OCI-LY7 (cell line): Measurements from ENCODE around the gene LARGE1.

Experiments used
- CTCF ChIP-seq: fragments of 200-600 bp; sonication (generic); conservative IDR thresholded peaks from 2 replicates; pipeline ENCODE4 v1.5.1; 2014; ENCODE audit warnings: mild to moderate bottlenecking, antibody characterized with exemption, low read length, moderate library complexity, mixed read lengths
- EZH2phosphoT487 ChIP-seq: fragments of 200-600 bp; sonication (generic); IDR thresholded peaks from 2 replicates; pipeline ENCODE4 v1.6.1; 2018; ENCODE audit warnings: low read depth, borderline replicate concordance, mild to moderate bottlenecking, mixed run types, antibody characterized with exemption, low read length, moderate library complexity, mixed read lengths

- no peak for TF ChIP-seq CTCF
- TF ChIP-seq EZH2phosphoT487: no peak
Measured at GRCh38 chr22:33850724-33851123, 69.6 kb downstream of the LARGE1 start.
